ENCODE data around the gene STK36.

- no peak for TF ChIP-seq POLR2A (IDR thresholded peaks at IDR 0.05)
- TF ChIP-seq CTCF (IDR thresholded peaks at IDR 0.05) = no peak
These were observed 49.6 kb downstream of the STK36 start for GRCh38 chr2:218721488-218721887.
